ENCODE results near the gene C2.

The C2 gene

DNA sequence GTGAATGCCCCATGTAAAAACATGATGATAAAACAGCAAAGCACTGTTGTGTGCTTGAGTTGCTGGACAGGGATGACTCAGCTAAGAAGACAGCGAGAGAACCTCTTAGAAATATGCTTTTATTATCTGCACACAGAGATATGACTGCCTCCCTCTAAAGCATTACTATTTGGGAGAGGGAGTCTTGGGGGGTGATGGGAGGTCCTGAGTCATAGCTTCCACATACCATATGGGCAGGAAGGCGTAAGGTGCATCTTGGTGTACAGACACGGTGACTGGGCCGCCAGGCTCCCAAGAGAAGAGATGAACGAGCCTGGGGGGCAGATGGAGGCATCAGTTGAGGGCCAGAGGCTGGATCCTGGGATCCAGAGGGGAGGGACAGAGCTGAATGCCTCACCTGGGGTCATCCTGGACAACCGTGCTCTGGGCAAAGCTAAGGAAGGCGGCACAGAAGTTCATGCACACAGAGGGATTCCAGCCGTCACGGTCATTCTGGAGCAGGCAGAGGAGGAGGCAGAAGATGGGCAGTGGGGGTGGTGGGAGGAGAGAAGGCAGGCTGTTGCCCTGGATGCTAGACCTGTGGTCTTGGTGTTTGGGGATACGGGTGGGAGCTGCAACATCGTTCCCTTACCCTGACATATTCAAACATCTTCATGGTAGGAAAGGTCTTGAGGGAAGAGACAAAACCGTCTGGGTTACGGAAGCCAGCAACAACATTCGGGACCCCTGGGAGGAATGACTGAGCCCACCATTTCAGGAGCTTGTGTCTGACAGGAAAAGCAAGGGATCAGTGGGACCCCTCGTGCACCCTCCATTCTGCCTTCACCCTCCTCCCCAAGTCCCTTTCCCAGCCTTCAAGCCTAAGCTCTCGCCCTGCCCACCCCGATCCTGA is 42.4 kb downstream of the C2 start:
- no peaks in the 10 kb centered on the region for H3K9me3 ChIP-seq (ENCODE audit: insufficient read depth, low read length)
- peak overlapping the region; percentile 79 for H3K4me2 ChIP-seq (ENCODE audit: low read depth, low read length, poor library complexity, severe bottlenecking)

DNA sequence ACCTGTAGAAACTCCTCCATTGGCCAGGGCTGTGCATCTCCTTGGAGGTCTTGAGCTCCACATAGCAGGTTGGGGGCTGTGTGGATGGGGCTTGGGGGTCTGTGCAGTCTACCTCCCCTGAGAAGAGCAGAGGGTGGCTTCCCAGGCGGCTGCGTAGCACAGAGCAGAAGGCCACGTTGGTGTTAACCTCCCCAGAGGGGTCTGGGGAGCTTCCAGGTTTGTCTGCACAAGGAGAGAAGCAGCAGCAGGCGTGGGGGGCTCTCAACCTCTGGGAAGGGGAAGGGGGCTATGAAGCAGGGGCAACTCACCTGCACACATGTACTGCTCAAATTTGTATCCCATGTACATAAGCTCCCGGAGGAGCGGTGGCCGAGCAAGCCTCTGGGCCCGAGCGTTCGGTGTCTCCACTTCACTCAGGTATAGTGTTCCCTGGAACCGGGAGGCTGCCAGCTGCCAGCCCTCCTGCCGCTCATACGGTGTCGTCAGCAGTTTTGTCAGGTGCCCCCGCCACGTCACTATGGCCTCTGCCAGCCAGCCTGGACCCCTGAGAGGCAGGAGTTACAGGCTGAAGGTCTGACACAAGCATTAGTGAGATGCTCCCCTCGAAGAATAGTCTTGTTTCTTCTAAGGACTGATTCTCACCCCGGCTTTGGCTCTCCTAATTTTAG is 43.2 kb downstream of the C2 start:
- peaks cover 22% of the 10 kb centered on the region for H3F3A ChIP-seq (ENCODE audit: insufficient read depth)
- no peaks in the 10 kb centered on the region for H4K20me1 ChIP-seq (ENCODE audit: low read depth, low read length)
- TF ChIP-seq, protein P1, sequence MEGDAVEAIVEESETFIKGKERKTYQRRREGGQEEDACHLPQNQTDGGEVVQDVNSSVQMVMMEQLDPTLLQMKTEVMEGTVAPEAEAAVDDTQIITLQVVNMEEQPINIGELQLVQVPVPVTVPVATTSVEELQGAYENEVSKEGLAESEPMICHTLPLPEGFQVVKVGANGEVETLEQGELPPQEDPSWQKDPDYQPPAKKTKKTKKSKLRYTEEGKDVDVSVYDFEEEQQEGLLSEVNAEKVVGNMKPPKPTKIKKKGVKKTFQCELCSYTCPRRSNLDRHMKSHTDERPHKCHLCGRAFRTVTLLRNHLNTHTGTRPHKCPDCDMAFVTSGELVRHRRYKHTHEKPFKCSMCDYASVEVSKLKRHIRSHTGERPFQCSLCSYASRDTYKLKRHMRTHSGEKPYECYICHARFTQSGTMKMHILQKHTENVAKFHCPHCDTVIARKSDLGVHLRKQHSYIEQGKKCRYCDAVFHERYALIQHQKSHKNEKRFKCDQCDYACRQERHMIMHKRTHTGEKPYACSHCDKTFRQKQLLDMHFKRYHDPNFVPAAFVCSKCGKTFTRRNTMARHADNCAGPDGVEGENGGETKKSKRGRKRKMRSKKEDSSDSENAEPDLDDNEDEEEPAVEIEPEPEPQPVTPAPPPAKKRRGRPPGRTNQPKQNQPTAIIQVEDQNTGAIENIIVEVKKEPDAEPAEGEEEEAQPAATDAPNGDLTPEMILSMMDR (IDR thresholded peaks at IDR 0.05; ENCODE audit: insufficient read depth, low read length, poor library complexity, severe bottlenecking) = no peak
- TF ChIP-seq EZH2phosphoT487 (conservative IDR thresholded peaks at IDR 0.05; ENCODE audit: low read length) = no peak
- H3K36me3 ChIP-seq (ENCODE audit: low read length) = no peaks in the 10 kb centered on the region
- H3K9me3 ChIP-seq (ENCODE audit: insufficient read depth, low read length) = no peaks in the 10 kb centered on the region
- H3K27me3 ChIP-seq (ENCODE audit: low read length) = no peaks in the 10 kb centered on the region
- H2AFZ ChIP-seq (ENCODE audit: low read depth, low read length, severe bottlenecking) = no peak overlapping the region
- peak overlapping the region; percentile 79 for H3K27ac ChIP-seq (ENCODE audit: low read depth, low read length)
- peak overlapping the region; percentile 69 for H3K9ac ChIP-seq (ENCODE audit: low read length)
- peak overlapping the region; percentile 80 for H3K4me3 ChIP-seq (ENCODE audit: insufficient read depth, low read length, poor library complexity, severe bottlenecking)
- H3K4me2 ChIP-seq (ENCODE audit: low read depth, low read length, poor library complexity, severe bottlenecking) = peak overlapping the region; percentile 79
- H3K79me2 ChIP-seq (ENCODE audit: insufficient read depth, low read length) = peaks cover 18% of the 10 kb centered on the region
- no peaks in the 10 kb centered on the region for H3K9me2 ChIP-seq (replicated peaks; ENCODE audit: insufficient read depth, low read length)

More for the DNA sequence above, 42.4 kb downstream of the C2 start:
- no peaks in the 10 kb centered on the region for H3K9me2 ChIP-seq (replicated peaks; ENCODE audit: insufficient read depth, low read length)
- no peaks in the 10 kb centered on the region for H3K27me3 ChIP-seq (ENCODE audit: low read length)
- H3K79me2 ChIP-seq (ENCODE audit: insufficient read depth, low read length) = peaks cover 18% of the 10 kb centered on the region
- no peak for TF ChIP-seq EZH2phosphoT487 (conservative IDR thresholded peaks at IDR 0.05; ENCODE audit: low read length)
- TF ChIP-seq, protein P1 (IDR thresholded peaks at IDR 0.05; ENCODE audit: insufficient read depth, low read length, poor library complexity, severe bottlenecking) = no peak
- H3K36me3 ChIP-seq (ENCODE audit: low read length) = no peaks in the 10 kb centered on the region
- no peak overlapping the region for H3K27ac ChIP-seq (ENCODE audit: low read depth, low read length)
- H4K20me1 ChIP-seq (ENCODE audit: low read depth, low read length) = no peaks in the 10 kb centered on the region
- H3F3A ChIP-seq (ENCODE audit: insufficient read depth) = peaks cover 22% of the 10 kb centered on the region
- H2AFZ ChIP-seq (ENCODE audit: low read depth, low read length, severe bottlenecking) = no peak overlapping the region
- H3K9ac ChIP-seq (ENCODE audit: low read length) = peak overlapping the region; percentile 69; the same call in 1 of the 2 replicates
- H3K4me3 ChIP-seq (ENCODE audit: insufficient read depth, low read length, poor library complexity, severe bottlenecking) = peak overlapping the region; percentile 80

DNA sequence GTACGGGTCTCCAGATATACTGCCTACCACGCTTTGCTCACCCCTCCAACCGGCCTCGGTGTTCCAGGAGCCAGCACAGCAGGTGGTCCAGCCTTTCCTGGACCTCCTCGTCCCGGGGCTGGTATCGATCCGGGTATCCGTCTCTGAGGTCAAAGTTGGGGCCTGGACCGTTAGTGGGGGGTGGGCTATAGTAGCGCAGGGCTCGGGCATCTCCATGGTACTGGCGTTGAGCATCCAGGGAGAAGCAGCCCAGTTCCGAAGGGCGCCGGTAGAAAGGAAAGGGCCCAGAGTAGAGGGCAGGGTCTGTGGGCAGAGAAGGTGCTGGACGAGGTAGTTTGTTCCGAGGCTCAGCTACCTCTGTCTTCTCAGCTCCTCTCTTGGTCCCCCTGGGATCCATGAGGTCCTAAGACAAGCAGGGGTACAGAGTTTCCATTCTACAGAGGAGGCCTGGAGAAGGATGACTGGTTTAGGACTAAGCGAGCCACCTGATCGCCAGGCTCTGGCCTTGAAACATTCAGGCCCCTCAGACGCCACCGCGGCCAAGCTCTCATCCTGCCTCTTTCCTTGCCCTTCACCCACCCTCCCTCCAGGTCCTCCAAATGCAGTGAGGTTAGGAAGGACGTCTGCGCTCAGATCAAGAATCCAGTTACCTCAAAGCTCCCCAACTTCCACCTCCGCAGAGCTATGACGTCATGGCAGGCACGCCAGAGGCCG is 43.9 kb downstream of the C2 start:
- Histone ChIP-seq H3F3A (ENCODE audit: insufficient read depth) (peaks cover 22% of the 10 kb centered on the region), H3K9me3 (ENCODE audit: insufficient read depth, low read length) (no peaks in the 10 kb centered on the region), H4K20me1 (ENCODE audit: low read depth, low read length) (no peaks in the 10 kb centered on the region), H3K79me2 (ENCODE audit: insufficient read depth, low read length) (peaks cover 18% of the 10 kb centered on the region), H3K27me3 (ENCODE audit: low read length) (no peaks in the 10 kb centered on the region), H2AFZ (ENCODE audit: low read depth, low read length, severe bottlenecking) (peak overlapping the region; percentile 74), H3K36me3 (ENCODE audit: low read length) (no peaks in the 10 kb centered on the region), H3K9ac (ENCODE audit: low read length) (peak overlapping the region; percentile 69), H3K4me2 (ENCODE audit: low read depth, low read length, poor library complexity, severe bottlenecking) (peak overlapping the region; percentile 79), H3K9me2 (replicated peaks; ENCODE audit: insufficient read depth, low read length) (no peaks in the 10 kb centered on the region), H3K4me3 (ENCODE audit: insufficient read depth, low read length, poor library complexity, severe bottlenecking) (peak overlapping the region; percentile 80), H3K27ac (ENCODE audit: low read depth, low read length) (peak overlapping the region; percentile 79)
- TF ChIP-seq EZH2phosphoT487 (conservative IDR thresholded peaks at IDR 0.05; ENCODE audit: low read length) = no peak

All from SU-DHL-6 (cell line).